ENCODE measurements around the gene SLC5A9. TPM values are rescaled to one million over a fixed set of nuclear protein-coding genes. Genes with fewer than 3 reads are reported as not detected.

SLC5A9 gene
- polyA plus RNA-seq, 1 donor (not counting 4 experiments of a cell fraction or from before 2014, with no cell fraction given) = not detected

- FAIRE-seq (no peak), DNase-seq (ENCODE audit: low read depth, low spot score) (no peak)
- no peaks in the 10 kb centered on the region for H3K36me3 ChIP-seq (ENCODE audit: control insufficient read depth in 2 of 2, extremely low read depth in 1 of 2, insufficient read depth in 2 of 2, low read length in 2 of 2)
- H3K27me3 ChIP-seq (ENCODE audit: control insufficient read depth, extremely low read depth, insufficient read depth, low read length) = no peaks in the 10 kb centered on the region
- H3K79me2 ChIP-seq (ENCODE audit: control insufficient read depth, insufficient read depth, low read length) = no peaks in the 10 kb centered on the region
- H3K27ac ChIP-seq (ENCODE audit: control insufficient read depth, insufficient read depth, low read length) = no peak overlapping the region
- no peak overlapping the region for H3K4me2 ChIP-seq (ENCODE audit: control insufficient read depth, extremely low read depth, insufficient read depth, low read depth, low read length)
- H4K20me1 ChIP-seq (ENCODE audit: control insufficient read depth, extremely low read depth, insufficient read depth, low read length) = no peaks in the 10 kb centered on the region
- dilution Hi-C loops (cut with MboI; ENCODE audit: extremely low pct_ligation_motif_present, low sequenced_read_pairs) = no loop called here
- H3K9ac ChIP-seq (ENCODE audit: control insufficient read depth, extremely low read depth, insufficient read depth, low read length) = no peak overlapping the region
- no peak for TF ChIP-seq EZH2 (IDR thresholded peaks at IDR 0.05; ENCODE audit: low read length)
- TF ChIP-seq, protein P1, sequence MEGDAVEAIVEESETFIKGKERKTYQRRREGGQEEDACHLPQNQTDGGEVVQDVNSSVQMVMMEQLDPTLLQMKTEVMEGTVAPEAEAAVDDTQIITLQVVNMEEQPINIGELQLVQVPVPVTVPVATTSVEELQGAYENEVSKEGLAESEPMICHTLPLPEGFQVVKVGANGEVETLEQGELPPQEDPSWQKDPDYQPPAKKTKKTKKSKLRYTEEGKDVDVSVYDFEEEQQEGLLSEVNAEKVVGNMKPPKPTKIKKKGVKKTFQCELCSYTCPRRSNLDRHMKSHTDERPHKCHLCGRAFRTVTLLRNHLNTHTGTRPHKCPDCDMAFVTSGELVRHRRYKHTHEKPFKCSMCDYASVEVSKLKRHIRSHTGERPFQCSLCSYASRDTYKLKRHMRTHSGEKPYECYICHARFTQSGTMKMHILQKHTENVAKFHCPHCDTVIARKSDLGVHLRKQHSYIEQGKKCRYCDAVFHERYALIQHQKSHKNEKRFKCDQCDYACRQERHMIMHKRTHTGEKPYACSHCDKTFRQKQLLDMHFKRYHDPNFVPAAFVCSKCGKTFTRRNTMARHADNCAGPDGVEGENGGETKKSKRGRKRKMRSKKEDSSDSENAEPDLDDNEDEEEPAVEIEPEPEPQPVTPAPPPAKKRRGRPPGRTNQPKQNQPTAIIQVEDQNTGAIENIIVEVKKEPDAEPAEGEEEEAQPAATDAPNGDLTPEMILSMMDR (optimal IDR thresholded peaks at IDR 0.05 in 1 of 3, IDR thresholded peaks at IDR 0.05 in 1 of 3, conservative IDR thresholded peaks at IDR 0.05 in 1 of 3; ENCODE audit: extremely low read depth in 1 of 3, insufficient read depth in 2 of 3, low read length in 3 of 3) = no peak
- H2AFZ ChIP-seq (ENCODE audit: control insufficient read depth, low read length) = no peak overlapping the region
- H3K4me3 ChIP-seq (ENCODE audit: control insufficient read depth in 2 of 3, extremely low read depth in 1 of 3, insufficient read depth in 2 of 3, low read depth in 1 of 3, low read length in 3 of 3) = no peak overlapping the region
- no peaks in the 10 kb centered on the region for H3K9me3 ChIP-seq (ENCODE audit: control insufficient read depth, low read depth, low read length)
- no peaks in the 10 kb centered on the region for H3K9me1 ChIP-seq (ENCODE audit: control insufficient read depth, extremely low read depth, insufficient read depth, low read length)
- H3K4me1 ChIP-seq (ENCODE audit: control insufficient read depth, extremely low read depth, insufficient read depth, low read length) = no peaks in the 10 kb centered on the region
Observed at GRCh38 chr1:48223366-48224240, 1.1 kb downstream of the SLC5A9 start.

- Histone ChIP-seq H4K20me1 (ENCODE audit: control insufficient read depth, extremely low read depth, insufficient read depth, low read length) (no peaks in the 10 kb centered on the region), H3K4me3 (ENCODE audit: control insufficient read depth in 2 of 3, extremely low read depth in 1 of 3, insufficient read depth in 2 of 3, low read depth in 1 of 3, low read length in 3 of 3) (no peak overlapping the region), H3K36me3 (ENCODE audit: control insufficient read depth in 2 of 2, extremely low read depth in 1 of 2, insufficient read depth in 2 of 2, low read length in 2 of 2) (no peaks in the 10 kb centered on the region), H3K27ac (ENCODE audit: control insufficient read depth, insufficient read depth, low read length) (no peak overlapping the region), H3K79me2 (ENCODE audit: control insufficient read depth, insufficient read depth, low read length) (no peaks in the 10 kb centered on the region), H3K27me3 (ENCODE audit: control insufficient read depth, extremely low read depth, insufficient read depth, low read length) (no peaks in the 10 kb centered on the region), H3K4me1 (ENCODE audit: control insufficient read depth, extremely low read depth, insufficient read depth, low read length) (no peaks in the 10 kb centered on the region), H3K9me3 (ENCODE audit: control insufficient read depth, low read depth, low read length) (no peaks in the 10 kb centered on the region), H3K4me2 (ENCODE audit: control insufficient read depth, extremely low read depth, insufficient read depth, low read depth, low read length) (no peak overlapping the region), H3K9me1 (ENCODE audit: control insufficient read depth, extremely low read depth, insufficient read depth, low read length) (no peaks in the 10 kb centered on the region), H2AFZ (ENCODE audit: control insufficient read depth, low read length) (no peak overlapping the region), H3K9ac (ENCODE audit: control insufficient read depth, extremely low read depth, insufficient read depth, low read length) (no peak overlapping the region)
- no peak for TF ChIP-seq EZH2 (IDR thresholded peaks at IDR 0.05; ENCODE audit: low read length)
- TF ChIP-seq, protein P1 (optimal IDR thresholded peaks at IDR 0.05 in 1 of 3, IDR thresholded peaks at IDR 0.05 in 1 of 3, conservative IDR thresholded peaks at IDR 0.05 in 1 of 3; ENCODE audit: extremely low read depth in 1 of 3, insufficient read depth in 2 of 3, low read length in 3 of 3) = no peak
- dilution Hi-C loops (cut with MboI; ENCODE audit: extremely low pct_ligation_motif_present, low sequenced_read_pairs) = no loop called here
- no peak for DNase-seq (ENCODE audit: low read depth, low spot score)
- no peak for FAIRE-seq
Observed at GRCh38 chr1:48224791-48225190, 2.3 kb downstream of the SLC5A9 start.
